Vein endothelial cell (primary cell): Measurements from ENCODE around the gene MTSS2. TPM values are rescaled to one million over a fixed set of nuclear protein-coding genes. Genes with fewer than 3 reads are reported as not detected.

Source experiments
- total RNA-seq: library from RNA; depleted of rRNA; stranded (reverse); fragments of >200 nt; gene quantifications from 2 replicates; pipeline ENCODE4 v1.2.3, GENCODE V29; 2012

MTSS2 gene, protein sequence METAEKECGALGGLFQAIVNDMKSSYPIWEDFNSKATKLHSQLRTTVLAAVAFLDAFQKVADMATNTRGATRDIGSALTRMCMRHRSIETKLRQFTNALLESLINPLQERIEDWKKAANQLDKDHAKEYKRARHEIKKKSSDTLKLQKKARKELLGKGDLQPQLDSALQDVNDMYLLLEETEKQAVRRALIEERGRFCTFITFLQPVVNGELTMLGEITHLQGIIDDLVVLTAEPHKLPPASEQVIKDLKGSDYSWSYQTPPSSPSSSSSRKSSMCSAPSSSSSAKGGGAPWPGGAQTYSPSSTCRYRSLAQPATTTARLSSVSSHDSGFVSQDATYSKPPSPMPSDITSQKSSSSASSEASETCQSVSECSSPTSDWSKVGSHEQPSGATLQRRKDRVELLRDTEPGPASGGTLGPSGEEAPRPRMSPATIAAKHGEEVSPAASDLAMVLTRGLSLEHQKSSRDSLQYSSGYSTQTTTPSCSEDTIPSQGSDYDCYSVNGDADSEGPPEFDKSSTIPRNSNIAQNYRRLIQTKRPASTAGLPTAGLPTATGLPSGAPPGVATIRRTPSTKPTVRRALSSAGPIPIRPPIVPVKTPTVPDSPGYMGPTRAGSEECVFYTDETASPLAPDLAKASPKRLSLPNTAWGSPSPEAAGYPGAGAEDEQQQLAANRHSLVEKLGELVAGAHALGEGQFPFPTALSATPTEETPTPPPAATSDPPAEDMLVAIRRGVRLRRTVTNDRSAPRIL
- total RNA-seq: 25.7 and 31.7 TPM in 2 replicates

DNA sequence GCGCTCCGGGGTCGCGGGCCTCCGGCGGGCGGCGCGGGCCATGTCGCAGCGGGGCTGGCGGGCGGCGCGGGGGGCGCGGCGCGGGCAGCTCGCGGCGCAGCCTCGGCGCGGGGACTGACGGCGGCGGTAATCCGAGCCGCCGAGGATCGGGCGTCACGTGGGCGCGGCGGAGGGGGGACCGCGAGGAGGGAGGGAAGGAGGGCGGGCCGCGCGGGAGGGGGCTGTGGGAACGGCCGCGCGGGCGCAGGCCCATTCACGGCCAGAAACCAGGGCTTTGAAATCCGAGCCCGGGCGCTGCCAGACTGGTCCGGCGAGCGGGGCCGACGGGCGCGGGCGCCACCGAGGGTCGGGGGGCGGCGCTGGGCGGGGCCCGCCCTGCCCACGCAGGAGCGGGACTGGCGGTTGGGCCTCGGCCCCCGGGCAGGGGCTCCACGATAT is at the start of gene MTSS2:
Gene MTSS2 (minus strand): TSS at position 116 of the 438 bp plus-strand sequence. CDS start 262 bp downstream, outside the sequence.

DNA sequence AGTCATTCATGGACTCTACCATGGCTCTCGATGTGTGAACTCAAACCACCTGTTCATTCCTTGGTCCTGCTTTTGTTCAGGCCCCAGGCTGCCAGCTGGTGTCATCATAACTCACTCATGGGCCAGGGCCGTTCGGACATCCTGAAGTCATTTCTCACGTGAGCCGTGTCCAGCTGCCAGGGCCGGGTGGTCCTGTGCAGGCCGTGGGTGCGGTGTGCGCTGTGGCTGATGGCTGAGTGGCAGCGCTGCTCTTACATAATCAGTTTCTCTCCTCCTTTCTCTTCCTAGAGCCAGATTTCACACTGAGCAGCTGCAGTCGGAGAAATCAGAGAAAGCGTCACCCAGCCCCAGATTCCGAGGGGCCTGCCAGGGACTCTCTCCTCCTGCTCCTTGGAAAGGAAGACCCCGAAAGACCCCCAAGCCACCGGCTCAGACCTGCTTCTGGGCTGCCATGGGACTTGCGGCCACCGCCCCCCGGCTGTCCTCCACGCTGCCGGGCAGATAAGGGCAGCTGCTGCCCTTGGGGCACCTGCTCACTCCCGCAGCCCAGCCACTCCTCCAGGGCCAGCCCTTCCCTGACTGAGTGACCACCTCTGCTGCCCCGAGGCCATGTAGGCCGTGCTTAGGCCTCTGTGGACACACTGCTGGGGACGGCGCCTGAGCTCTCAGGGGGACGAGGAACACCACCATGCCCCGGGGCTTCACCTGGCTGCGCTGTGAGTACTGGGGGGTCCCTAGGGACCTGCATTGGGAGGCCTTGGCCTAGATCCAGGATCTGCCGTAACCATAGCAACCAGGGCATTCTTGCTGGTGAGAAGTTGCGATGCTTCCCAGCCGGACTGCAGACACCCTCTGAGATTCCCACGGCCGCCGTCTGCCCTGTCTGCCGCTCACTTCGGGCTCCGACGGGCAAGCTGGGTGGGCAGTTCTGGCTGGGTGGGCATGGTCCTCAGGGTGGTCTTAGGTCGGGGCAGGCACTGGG is 39.3 kb downstream of the MTSS2 start, which contains the start of gene IL34:
Gene IL34 (plus strand): TSS at position 300 of the 982 bp plus-strand sequence. CDS start 389 bp downstream, at position 689.

Other genes starting within 250 kb of the MTSS2 start
- 44.7 and 55.2 TPM in 2 replicates for gene ST3GAL2, start 247.0 kb downstream of the MTSS2 start, total RNA-seq
- 10.5 and 11.0 TPM in 2 replicates for gene FCSK, start 231.5 kb downstream of the MTSS2 start, total RNA-seq
- gene COG4, start 162.5 kb downstream of the MTSS2 start, total RNA-seq: 56.3 and 64.3 TPM in 2 replicates
- gene SF3B3, start 162.2 kb downstream of the MTSS2 start, total RNA-seq: 153 and 188 TPM in 2 replicates
- 1.9 and 2.9 TPM in 2 replicates for gene IL34, start 39.5 kb downstream of the MTSS2 start, total RNA-seq
- gene VAC14, start 115.1 kb upstream of the MTSS2 start, total RNA-seq: 42.1 and 43.2 TPM in 2 replicates